HepG2 (cell line): Measurements from ENCODE around the gene CLEC3A. TPM values are rescaled to one million over a fixed set of nuclear protein-coding genes. Genes with fewer than 3 reads are reported as not detected.

Source experiments
- CEBPB ChIP-seq: IDR thresholded peaks from 2 replicates; pipeline ENCODE4 v1.6.1; 2011; ENCODE audit warnings: low read depth, low read length, improper control_type of control experiment, borderline replicate concordance
- FOXK1 ChIP-seq: sonication (generic); formaldehyde crosslinking; IDR thresholded peaks from 2 replicates; pipeline ENCODE4 v1.4.0; 2020; ENCODE audit warnings: low read depth, missing genetic modification reagents, borderline replicate concordance
- HNRNPK ChIP-seq: fragments of 200-400 bp; formaldehyde crosslinking; IDR thresholded peaks from 2 replicates; pipeline ENCODE4 v1.6.1; 2018; ENCODE audit warnings: low read length, low read depth, moderate library complexity, mild to moderate bottlenecking; ENCODE audit not compliant: poor library complexity, severe bottlenecking
- KDM4B ChIP-seq: sonication (generic); formaldehyde crosslinking; IDR thresholded peaks from 2 replicates; pipeline ENCODE4 v1.4.0; 2020; ENCODE audit warnings: missing genetic modification reagents
- NBN ChIP-seq: fragments of 450-650 bp; conservative IDR thresholded peaks from 2 replicates; pipeline ENCODE4 v1.6.1; 2017
- NR2F1 ChIP-seq, 2 experiments: fragments of 450-650 bp in 1 of 2; formaldehyde crosslinking in 1 of 2; IDR thresholded peaks; 2 replicates each; pipeline versions ENCODE4 v1.5.0 to v1.6.1; 2016 to 2020; ENCODE audit warnings: mild to moderate bottlenecking in 1 of 2, missing compliant biosample characterization in 1 of 2, missing genetic modification reagents in 1 of 2, moderate library complexity in 1 of 2
- RAD21 ChIP-seq: fragments of 450-650 bp; formaldehyde crosslinking; IDR thresholded peaks from 2 replicates; pipeline ENCODE4 v1.5.0; 2020; ENCODE audit warnings: mild to moderate bottlenecking
- SNAPC2 ChIP-seq: sonication (generic); formaldehyde crosslinking; IDR thresholded peaks from 2 replicates; pipeline ENCODE4 v1.8.1; 2022; ENCODE audit warnings: mild to moderate bottlenecking, missing genetic modification reagents
- ZNF143 ChIP-seq: sonication (generic); formaldehyde crosslinking; IDR thresholded peaks from 2 replicates; pipeline ENCODE4 v1.4.0; 2020; ENCODE audit warnings: missing genetic modification reagents
- ZNF589 ChIP-seq: sonication (generic); formaldehyde crosslinking; conservative IDR thresholded peaks from 2 replicates; pipeline ENCODE4 v1.8.0; 2022; ENCODE audit warnings: mild to moderate bottlenecking, moderate library complexity, missing genetic modification reagents
- ZNF816 ChIP-seq: sonication (generic); formaldehyde crosslinking; IDR thresholded peaks from 2 replicates; pipeline ENCODE4 v1.8.0; 2022; ENCODE audit warnings: missing genetic modification reagents, mild to moderate bottlenecking, borderline replicate concordance
- polyA plus RNA-seq, 8 experiments: library from polyadenylated mRNA; depleted of rRNA in 3 of 8; stranded (reverse) in 7 of 8; unstranded in 1 of 8; fragments of >200 nt; fragmentation: Illumina TruSeq in 4 of 8; extraction: Trizol in 4 of 8; gene quantifications; 2 replicates each; pipeline versions ENCODE4 v1.2.1 to v1.2.3, GENCODE V29; 2011 to 2016; ENCODE audit warnings: low read depth in 4 of 8, missing spikeins in 1 of 8, mixed read lengths in 1 of 8; ENCODE audit not compliant: insufficient read depth in 1 of 8
- total RNA-seq, 5 experiments: library from RNA; depleted of rRNA; stranded (reverse); fragments of >200 nt; fragmentation: Illumina TruSeq; extraction: Trizol; gene quantifications; 2 replicates each; pipeline ENCODE4 v1.2.3, GENCODE V29; 2016; ENCODE audit warnings: low read depth in 1 of 5
- TF ChIP-seq, protein P1 (sequence below): sonication (generic); formaldehyde crosslinking; IDR thresholded peaks from 2 replicates; pipeline ENCODE4 v1.4.0; 2020; ENCODE audit warnings: missing genetic modification reagents
- TF ChIP-seq, protein P2 (sequence below): sonication (generic); formaldehyde crosslinking; conservative IDR thresholded peaks from 2 replicates; pipeline ENCODE4 v1.4.0; 2020; ENCODE audit warnings: missing genetic modification reagents
- TF ChIP-seq, protein P3 (sequence below): sonication (generic); formaldehyde crosslinking; IDR thresholded peaks from 2 replicates; pipeline ENCODE4 v1.9.0; 2021; ENCODE audit warnings: missing genetic modification reagents, borderline replicate concordance
- TF ChIP-seq, protein P4 (sequence below): fragments of 450-650 bp; IDR thresholded peaks from 2 replicates; pipeline ENCODE4 v1.6.1; 2017; ENCODE audit warnings: mild to moderate bottlenecking
- TF ChIP-seq, protein P5 (sequence below): sonication (generic); formaldehyde crosslinking; IDR thresholded peaks from 2 replicates; pipeline ENCODE4 v1.5.0; 2020; ENCODE audit warnings: mild to moderate bottlenecking, missing genetic modification reagents, borderline replicate concordance
- TF ChIP-seq, protein P6 (sequence below): sonication (generic); formaldehyde crosslinking; IDR thresholded peaks from 2 replicates; pipeline ENCODE4 v1.4.0; 2020; ENCODE audit warnings: mild to moderate bottlenecking, missing genetic modification reagents

Gene CLEC3A
- total and polyA plus RNA-seq, 2 of the 13 experiments (the other 11 are each of a cell fraction or from before 2014, with no cell fraction given) = not detected

DNA sequence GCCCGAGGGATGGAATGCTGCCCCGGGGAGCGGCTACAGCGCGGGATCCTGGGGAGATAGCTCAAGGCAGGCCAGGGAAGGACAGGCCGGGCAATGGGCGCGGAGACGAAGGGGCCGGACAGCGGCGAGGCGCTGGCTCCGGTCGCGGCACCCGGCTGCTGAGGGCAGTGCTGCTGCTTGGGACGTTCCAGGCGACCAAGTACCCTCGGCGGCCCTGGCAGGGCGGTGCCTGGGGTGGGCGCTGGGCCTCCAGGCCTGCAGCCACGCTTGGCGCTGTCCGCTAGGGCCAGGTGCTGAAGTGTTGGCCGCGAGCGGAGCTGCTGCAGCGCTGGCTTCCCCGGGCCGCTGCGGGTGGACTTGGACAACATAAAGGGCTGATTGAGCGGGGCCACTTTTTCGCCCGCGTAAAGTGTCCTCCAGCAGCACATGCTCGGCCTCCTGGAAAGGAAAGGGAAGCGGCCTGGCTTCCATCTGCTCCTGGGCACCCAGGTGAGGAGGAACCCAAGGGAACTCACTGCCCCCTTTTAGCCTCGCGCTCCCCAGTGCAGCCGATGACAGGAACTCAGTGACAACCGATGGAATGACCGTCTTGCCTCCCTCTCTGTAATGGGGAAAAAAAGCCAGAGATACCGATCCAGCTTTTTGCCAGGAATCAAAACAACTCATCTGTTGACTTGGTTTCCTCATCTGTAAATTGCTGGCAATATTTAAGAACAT lies 23.7 kb downstream of the CLEC3A start (continued):
- TF ChIP-seq, protein P1, sequence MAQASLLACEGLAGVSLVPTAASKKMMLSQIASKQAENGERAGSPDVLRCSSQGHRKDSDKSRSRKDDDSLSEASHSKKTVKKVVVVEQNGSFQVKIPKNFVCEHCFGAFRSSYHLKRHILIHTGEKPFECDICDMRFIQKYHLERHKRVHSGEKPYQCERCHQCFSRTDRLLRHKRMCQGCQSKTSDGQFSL (CRISPR knock-in tag) = peak; percentile 84
- TF ChIP-seq CEBPB (no peak), KDM4B (CRISPR knock-in tag) (peak; percentile 99), ZNF816 (CRISPR knock-in tag) (peak; percentile 98), HNRNPK (no peak), NBN (no peak), SNAPC2 (CRISPR knock-in tag) (peak; percentile 98), ZNF589 (CRISPR knock-in tag) (peak; percentile 100), RAD21 (peak; percentile 81), FOXK1 (CRISPR knock-in tag) (peak; percentile 86; the same call in 1 of the 2 replicates), ZNF143 (peak; percentile 69; the same call in 1 of the 2 replicates), NR2F1 (CRISPR knock-in tag; IDR thresholded peaks at IDR 0.05) (no peak; a peak in 1 of 4 replicates)
- TF ChIP-seq, protein P2, sequence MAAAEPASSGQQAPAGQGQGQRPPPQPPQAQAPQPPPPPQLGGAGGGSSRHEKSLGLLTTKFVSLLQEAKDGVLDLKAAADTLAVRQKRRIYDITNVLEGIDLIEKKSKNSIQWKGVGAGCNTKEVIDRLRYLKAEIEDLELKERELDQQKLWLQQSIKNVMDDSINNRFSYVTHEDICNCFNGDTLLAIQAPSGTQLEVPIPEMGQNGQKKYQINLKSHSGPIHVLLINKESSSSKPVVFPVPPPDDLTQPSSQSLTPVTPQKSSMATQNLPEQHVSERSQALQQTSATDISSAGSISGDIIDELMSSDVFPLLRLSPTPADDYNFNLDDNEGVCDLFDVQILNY (CRISPR knock-in tag) = peak; percentile 90
- TF ChIP-seq, protein P3, sequence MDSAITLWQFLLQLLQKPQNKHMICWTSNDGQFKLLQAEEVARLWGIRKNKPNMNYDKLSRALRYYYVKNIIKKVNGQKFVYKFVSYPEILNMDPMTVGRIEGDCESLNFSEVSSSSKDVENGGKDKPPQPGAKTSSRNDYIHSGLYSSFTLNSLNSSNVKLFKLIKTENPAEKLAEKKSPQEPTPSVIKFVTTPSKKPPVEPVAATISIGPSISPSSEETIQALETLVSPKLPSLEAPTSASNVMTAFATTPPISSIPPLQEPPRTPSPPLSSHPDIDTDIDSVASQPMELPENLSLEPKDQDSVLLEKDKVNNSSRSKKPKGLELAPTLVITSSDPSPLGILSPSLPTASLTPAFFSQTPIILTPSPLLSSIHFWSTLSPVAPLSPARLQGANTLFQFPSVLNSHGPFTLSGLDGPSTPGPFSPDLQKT (CRISPR knock-in tag) = peak; percentile 81; the same call in 1 of the 2 replicates
- TF ChIP-seq, protein P4, sequence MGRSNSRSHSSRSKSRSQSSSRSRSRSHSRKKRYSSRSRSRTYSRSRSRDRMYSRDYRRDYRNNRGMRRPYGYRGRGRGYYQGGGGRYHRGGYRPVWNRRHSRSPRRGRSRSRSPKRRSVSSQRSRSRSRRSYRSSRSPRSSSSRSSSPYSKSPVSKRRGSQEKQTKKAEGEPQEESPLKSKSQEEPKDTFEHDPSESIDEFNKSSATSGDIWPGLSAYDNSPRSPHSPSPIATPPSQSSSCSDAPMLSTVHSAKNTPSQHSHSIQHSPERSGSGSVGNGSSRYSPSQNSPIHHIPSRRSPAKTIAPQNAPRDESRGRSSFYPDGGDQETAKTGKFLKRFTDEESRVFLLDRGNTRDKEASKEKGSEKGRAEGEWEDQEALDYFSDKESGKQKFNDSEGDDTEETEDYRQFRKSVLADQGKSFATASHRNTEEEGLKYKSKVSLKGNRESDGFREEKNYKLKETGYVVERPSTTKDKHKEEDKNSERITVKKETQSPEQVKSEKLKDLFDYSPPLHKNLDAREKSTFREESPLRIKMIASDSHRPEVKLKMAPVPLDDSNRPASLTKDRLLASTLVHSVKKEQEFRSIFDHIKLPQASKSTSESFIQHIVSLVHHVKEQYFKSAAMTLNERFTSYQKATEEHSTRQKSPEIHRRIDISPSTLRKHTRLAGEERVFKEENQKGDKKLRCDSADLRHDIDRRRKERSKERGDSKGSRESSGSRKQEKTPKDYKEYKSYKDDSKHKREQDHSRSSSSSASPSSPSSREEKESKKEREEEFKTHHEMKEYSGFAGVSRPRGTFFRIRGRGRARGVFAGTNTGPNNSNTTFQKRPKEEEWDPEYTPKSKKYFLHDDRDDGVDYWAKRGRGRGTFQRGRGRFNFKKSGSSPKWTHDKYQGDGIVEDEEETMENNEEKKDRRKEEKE = no peak
- TF ChIP-seq, protein P5, sequence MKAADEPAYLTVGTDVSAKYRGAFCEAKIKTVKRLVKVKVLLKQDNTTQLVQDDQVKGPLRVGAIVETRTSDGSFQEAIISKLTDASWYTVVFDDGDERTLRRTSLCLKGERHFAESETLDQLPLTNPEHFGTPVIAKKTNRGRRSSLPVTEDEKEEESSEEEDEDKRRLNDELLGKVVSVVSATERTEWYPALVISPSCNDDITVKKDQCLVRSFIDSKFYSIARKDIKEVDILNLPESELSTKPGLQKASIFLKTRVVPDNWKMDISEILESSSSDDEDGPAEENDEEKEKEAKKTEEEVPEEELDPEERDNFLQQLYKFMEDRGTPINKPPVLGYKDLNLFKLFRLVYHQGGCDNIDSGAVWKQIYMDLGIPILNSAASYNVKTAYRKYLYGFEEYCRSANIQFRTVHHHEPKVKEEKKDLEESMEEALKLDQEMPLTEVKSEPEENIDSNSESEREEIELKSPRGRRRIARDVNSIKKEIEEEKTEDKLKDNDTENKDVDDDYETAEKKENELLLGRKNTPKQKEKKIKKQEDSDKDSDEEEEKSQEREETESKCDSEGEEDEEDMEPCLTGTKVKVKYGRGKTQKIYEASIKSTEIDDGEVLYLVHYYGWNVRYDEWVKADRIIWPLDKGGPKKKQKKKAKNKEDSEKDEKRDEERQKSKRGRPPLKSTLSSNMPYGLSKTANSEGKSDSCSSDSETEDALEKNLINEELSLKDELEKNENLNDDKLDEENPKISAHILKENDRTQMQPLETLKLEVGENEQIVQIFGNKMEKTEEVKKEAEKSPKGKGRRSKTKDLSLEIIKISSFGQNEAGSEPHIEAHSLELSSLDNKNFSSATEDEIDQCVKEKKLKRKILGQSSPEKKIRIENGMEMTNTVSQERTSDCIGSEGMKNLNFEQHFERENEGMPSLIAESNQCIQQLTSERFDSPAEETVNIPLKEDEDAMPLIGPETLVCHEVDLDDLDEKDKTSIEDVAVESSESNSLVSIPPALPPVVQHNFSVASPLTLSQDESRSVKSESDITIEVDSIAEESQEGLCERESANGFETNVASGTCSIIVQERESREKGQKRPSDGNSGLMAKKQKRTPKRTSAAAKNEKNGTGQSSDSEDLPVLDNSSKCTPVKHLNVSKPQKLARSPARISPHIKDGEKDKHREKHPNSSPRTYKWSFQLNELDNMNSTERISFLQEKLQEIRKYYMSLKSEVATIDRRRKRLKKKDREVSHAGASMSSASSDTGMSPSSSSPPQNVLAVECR (CRISPR knock-in tag) = peak; percentile 89; the same call in 1 of the 2 replicates
- TF ChIP-seq, protein P6, sequence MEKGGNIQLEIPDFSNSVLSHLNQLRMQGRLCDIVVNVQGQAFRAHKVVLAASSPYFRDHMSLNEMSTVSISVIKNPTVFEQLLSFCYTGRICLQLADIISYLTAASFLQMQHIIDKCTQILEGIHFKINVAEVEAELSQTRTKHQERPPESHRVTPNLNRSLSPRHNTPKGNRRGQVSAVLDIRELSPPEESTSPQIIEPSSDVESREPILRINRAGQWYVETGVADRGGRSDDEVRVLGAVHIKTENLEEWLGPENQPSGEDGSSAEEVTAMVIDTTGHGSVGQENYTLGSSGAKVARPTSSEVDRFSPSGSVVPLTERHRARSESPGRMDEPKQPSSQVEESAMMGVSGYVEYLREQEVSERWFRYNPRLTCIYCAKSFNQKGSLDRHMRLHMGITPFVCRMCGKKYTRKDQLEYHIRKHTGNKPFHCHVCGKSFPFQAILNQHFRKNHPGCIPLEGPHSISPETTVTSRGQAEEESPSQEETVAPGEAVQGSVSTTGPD (CRISPR knock-in tag) = no peak
